Measurements from ENCODE around the gene NUDT8. TPM values are rescaled to one million over a fixed set of nuclear protein-coding genes. Genes with fewer than 3 reads are reported as not detected.

The NUDT8 gene
- total and polyA plus RNA-seq, 2 experiments from 2014 or later, result 5.0 to 15.1 TPM

- ATAC-seq (peak; percentile 9; the same call in 2 of the 3 replicates), DNase-seq (ENCODE audit: low spot score) (peak; percentile 79)
- Histone ChIP-seq H2AFZ (no peak overlapping the region), H3K4me3 (no peak overlapping the region), H3K9me2 (ENCODE audit: insufficient read depth) (no peaks in the 10 kb centered on the region), H3K4me2 (no peak overlapping the region), H3K79me2 (replicated peaks; ENCODE audit: insufficient read depth) (no peaks in the 10 kb centered on the region), H3K27ac (ENCODE audit: low read depth) (no peak overlapping the region), H3K36me3 (ENCODE audit: insufficient read depth) (no peaks in the 10 kb centered on the region), H3K27me3 (ENCODE audit: insufficient read depth) (peaks cover 8% of the 10 kb centered on the region), H4K20me1 (replicated peaks; ENCODE audit: insufficient read depth) (no peaks in the 10 kb centered on the region), H3F3A (replicated peaks; ENCODE audit: low read depth) (no peaks in the 10 kb centered on the region), H3K4me1 (ENCODE audit: insufficient read depth) (no peaks in the 10 kb centered on the region)
- H3K4me3 Mint-ChIP-seq, result no peak overlapping the region; the same call in 2 of the 3 replicates
- peaks cover 6% of the 10 kb centered on the region; the same call in 1 of the 3 replicates for H3K4me1 Mint-ChIP-seq
- no peaks in the 10 kb centered on the region for H3K36me3 Mint-ChIP-seq (ENCODE audit: low read depth)
- no peak overlapping the region for H3K27ac Mint-ChIP-seq
- H3K9me3 Mint-ChIP-seq, result no peaks in the 10 kb centered on the region; the same call in 2 of the 3 replicates
- H3K27me3 Mint-ChIP-seq (ENCODE audit: insufficient read depth, low read depth, poor library complexity), result peaks cover 14% of the 10 kb centered on the region
- TF ChIP-seq STAT1 (IDR thresholded peaks at IDR 0.05; ENCODE audit: unreplicated experiment) (no peak), ZNF331 (CRISPR knock-in tag; IDR thresholded peaks at IDR 0.05; ENCODE audit: low read depth) (no peak), CTCF (conservative IDR thresholded peaks at IDR 0.05; ENCODE audit: low read depth in 2 of 2) (peak; percentile 63 to 89)
Measured at GRCh38 chr11:67644042-67644441, 14.3 kb upstream of the NUDT8 start.

- ATAC-seq (no peak), DNase-seq (ENCODE audit: low spot score) (no peak)
- no peaks in the 10 kb centered on the region for H3K36me3 Mint-ChIP-seq (ENCODE audit: low read depth)
- Histone ChIP-seq H3F3A (replicated peaks; ENCODE audit: low read depth) (no peaks in the 10 kb centered on the region), H3K9me2 (ENCODE audit: insufficient read depth) (no peaks in the 10 kb centered on the region), H3K4me2 (no peak overlapping the region), H3K4me1 (ENCODE audit: insufficient read depth) (no peaks in the 10 kb centered on the region), H2AFZ (no peak overlapping the region), H3K4me3 (no peak overlapping the region), H3K79me2 (replicated peaks; ENCODE audit: insufficient read depth) (no peaks in the 10 kb centered on the region), H3K27me3 (ENCODE audit: insufficient read depth) (peaks cover 8% of the 10 kb centered on the region), H3K27ac (ENCODE audit: low read depth) (no peak overlapping the region), H3K36me3 (ENCODE audit: insufficient read depth) (no peaks in the 10 kb centered on the region), H4K20me1 (replicated peaks; ENCODE audit: insufficient read depth) (no peaks in the 10 kb centered on the region)
- H3K9me3 Mint-ChIP-seq, result no peaks in the 10 kb centered on the region; the same call in 2 of the 3 replicates
- peaks cover 12% of the 10 kb centered on the region for H3K27me3 Mint-ChIP-seq (ENCODE audit: insufficient read depth, low read depth, poor library complexity)
- H3K4me3 Mint-ChIP-seq, result no peak overlapping the region
- no peak overlapping the region for H3K27ac Mint-ChIP-seq
- peaks cover 2% of the 10 kb centered on the region; the same call in 1 of the 3 replicates for H3K4me1 Mint-ChIP-seq
- no peak for TF ChIP-seq NANOG (IDR thresholded peaks at IDR 0.05; ENCODE audit: borderline replicate concordance)
- TF ChIP-seq ETS1 (IDR thresholded peaks at IDR 0.05), result no peak
- no peak for TF ChIP-seq CTCF (conservative IDR thresholded peaks at IDR 0.05; ENCODE audit: low read depth in 2 of 2)
- no peak for TF ChIP-seq ZNF114 (CRISPR knock-in tag; IDR thresholded peaks at IDR 0.05)
- no peak for TF ChIP-seq ZNF331 (CRISPR knock-in tag; IDR thresholded peaks at IDR 0.05; ENCODE audit: low read depth)
- no peak for TF ChIP-seq EZH2 (IDR thresholded peaks at IDR 0.05; ENCODE audit: low read depth, unreplicated experiment)
- TF ChIP-seq STAT1 (IDR thresholded peaks at IDR 0.05; ENCODE audit: unreplicated experiment), result no peak
- no peak for TF ChIP-seq EZH2phosphoT487 (IDR thresholded peaks at IDR 0.05; ENCODE audit: unreplicated experiment)
- no peak for TF ChIP-seq POLR2AphosphoS5 (IDR thresholded peaks at IDR 0.05; ENCODE audit: low read depth)
- no peak for TF ChIP-seq REST (IDR thresholded peaks at IDR 0.05; ENCODE audit: unreplicated experiment)
- no peak for TF ChIP-seq JUNB (IDR thresholded peaks at IDR 0.05; ENCODE audit: unreplicated experiment)
Measured at GRCh38 chr11:67642173-67643120, 12.7 kb upstream of the NUDT8 start.

Data from GM23338 (cell line).